ENCODE results near the gene CHSY1. TPM values are rescaled to one million over a fixed set of nuclear protein-coding genes. Genes with fewer than 3 reads are reported as not detected.

The CHSY1 gene
- total RNA-seq, 1 donor from 2014 or later: 69.3 TPM

DNA sequence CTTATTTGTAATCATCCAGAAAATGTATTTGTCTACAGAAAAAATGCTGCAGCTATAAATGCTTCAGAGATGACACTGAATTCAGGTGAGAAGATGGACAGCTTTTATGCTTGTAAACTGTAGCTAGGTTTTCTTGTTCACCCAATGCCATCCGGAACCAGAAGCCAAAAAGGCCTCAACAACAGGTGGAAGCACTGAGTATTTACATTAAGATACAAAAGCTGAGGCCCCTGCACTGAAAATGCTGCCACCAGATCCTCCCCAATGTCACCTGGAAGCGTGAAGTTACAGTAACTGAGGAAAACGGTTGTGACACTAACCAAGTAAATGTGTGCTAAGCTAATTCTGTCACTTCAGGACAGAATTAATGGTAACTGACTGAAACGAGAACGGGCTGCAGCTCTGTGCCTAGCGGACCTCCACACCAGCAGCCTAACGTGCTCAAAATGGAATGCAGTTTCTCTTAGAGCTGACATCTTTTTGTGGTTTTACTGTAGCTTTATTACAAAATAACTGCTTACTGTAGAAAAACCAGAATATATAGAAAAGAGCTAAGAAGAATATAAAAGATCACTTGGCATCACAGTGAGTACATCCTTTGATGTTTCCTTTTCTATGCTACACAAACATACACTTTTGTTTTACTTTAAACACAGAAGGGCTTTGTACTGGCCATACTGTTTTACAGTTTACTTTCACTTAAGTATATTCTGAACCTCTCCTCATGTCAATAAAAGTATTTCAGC, 7.6 kb downstream of the CHSY1 start:
- Mint-ChIP-seq H3K36me3 (peaks cover 3% of the 10 kb centered on the region), H3K4me1 (peaks cover 68% of the 10 kb centered on the region), H3K27me3 (ENCODE audit: low read depth) (no peaks in the 10 kb centered on the region), H3K9me3 (no peaks in the 10 kb centered on the region), H3K4me3 (no peak overlapping the region), H3K27ac (peak overlapping the region; percentile 0)
- DNase-seq (ENCODE audit: low spot score in 2 of 2, unreplicated experiment in 2 of 2): no peak
- TF ChIP-seq, protein P1, sequence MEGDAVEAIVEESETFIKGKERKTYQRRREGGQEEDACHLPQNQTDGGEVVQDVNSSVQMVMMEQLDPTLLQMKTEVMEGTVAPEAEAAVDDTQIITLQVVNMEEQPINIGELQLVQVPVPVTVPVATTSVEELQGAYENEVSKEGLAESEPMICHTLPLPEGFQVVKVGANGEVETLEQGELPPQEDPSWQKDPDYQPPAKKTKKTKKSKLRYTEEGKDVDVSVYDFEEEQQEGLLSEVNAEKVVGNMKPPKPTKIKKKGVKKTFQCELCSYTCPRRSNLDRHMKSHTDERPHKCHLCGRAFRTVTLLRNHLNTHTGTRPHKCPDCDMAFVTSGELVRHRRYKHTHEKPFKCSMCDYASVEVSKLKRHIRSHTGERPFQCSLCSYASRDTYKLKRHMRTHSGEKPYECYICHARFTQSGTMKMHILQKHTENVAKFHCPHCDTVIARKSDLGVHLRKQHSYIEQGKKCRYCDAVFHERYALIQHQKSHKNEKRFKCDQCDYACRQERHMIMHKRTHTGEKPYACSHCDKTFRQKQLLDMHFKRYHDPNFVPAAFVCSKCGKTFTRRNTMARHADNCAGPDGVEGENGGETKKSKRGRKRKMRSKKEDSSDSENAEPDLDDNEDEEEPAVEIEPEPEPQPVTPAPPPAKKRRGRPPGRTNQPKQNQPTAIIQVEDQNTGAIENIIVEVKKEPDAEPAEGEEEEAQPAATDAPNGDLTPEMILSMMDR (IDR thresholded peaks at IDR 0.05; ENCODE audit: unreplicated experiment): no peak

DNA sequence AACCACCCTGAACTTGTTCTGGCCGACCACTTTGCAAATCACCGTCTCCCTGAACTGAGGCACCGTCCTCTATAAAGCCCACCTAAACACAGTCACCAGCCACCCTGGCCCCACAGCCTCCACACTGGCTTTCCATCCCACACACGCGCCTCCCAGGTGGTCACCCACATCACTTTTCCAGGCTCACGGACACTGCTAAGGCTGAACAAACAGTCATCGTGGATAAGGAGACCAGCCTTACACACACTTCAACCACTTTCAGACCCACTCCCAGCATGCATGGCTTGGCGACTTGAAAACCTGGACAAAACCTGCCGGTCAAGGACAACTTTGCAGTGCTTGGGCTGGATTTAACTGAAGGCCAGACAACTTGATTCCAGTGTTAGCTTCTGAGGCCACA, 8.4 kb downstream of the CHSY1 start:
- Mint-ChIP-seq H3K4me1 (peaks cover 67% of the 10 kb centered on the region), H3K9me3 (no peaks in the 10 kb centered on the region), H3K4me3 (no peak overlapping the region), H3K36me3 (peaks cover 2% of the 10 kb centered on the region), H3K27ac (peak overlapping the region; percentile 7), H3K27me3 (ENCODE audit: low read depth) (no peaks in the 10 kb centered on the region)
- TF ChIP-seq, protein P1 (IDR thresholded peaks at IDR 0.05; ENCODE audit: unreplicated experiment): no peak
- DNase-seq (ENCODE audit: low spot score in 2 of 2, unreplicated experiment in 2 of 2): no peak

DNA sequence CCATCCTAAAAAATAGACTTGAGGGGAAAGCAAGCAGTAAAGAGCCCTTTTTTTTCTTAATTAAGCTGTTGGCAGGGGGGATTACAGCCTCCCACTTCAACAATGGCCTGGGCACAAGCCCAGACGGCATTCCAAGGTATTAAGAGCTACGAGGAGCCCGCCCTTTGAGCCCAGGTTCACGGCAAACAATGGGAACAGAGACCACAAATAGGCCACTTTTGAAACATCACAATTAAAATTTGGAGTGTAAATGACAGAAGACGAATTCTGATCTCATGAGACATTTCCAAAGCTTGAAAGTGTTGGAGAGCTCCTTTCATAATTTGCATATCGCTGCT, 8.9 kb downstream of the CHSY1 start:
- Mint-ChIP-seq H3K9me3 (no peaks in the 10 kb centered on the region), H3K4me1 (peaks cover 64% of the 10 kb centered on the region), H3K4me3 (no peak overlapping the region), H3K36me3 (peaks cover 2% of the 10 kb centered on the region), H3K27me3 (ENCODE audit: low read depth) (no peaks in the 10 kb centered on the region), H3K27ac (peak overlapping the region; percentile 7)
- TF ChIP-seq, protein P1 (IDR thresholded peaks at IDR 0.05; ENCODE audit: unreplicated experiment): no peak
- no peak for DNase-seq (ENCODE audit: low spot score in 2 of 2, unreplicated experiment in 2 of 2)

DNA sequence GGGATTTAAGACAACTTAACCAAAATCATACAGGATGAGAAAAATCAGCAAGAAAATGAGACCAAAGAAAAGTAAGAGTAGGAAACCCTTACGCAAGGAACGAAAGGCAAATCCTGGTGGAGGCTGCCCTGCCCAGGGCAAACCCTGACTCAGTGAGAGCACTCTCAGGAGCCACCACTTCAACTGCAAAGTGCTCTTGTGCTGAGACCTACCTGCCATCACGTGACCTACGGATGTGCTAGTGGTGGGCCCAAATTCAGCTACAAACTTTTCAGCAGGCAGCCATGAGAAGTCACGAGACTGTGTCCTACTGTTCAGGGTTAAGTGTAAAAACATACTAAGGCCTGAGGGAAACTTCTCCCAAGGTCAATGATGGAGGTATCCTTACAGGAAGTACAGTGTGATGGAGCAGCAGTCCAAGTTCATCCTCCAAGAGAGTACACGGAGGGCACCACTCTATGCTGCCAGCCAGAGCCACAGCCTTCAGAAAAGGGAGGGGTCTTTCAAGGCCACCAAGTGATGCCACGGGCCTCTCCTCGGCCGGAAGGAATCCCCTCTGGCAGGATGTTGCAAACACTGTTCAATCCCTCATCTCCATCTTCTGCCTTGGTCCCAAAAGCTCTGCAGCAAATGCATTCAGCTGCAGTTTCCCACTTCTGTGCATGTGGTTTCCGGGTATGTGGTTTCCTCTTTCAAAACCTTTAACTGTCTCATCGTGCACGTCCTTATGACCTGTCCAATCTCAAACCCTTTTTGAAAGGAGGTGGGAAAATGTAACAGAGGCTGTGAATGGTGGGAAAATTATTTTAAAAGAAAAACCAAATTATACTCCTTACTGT, 9.5 kb downstream of the CHSY1 start:
- Mint-ChIP-seq H3K27me3 (ENCODE audit: low read depth) (no peaks in the 10 kb centered on the region), H3K4me1 (peaks cover 61% of the 10 kb centered on the region), H3K9me3 (no peaks in the 10 kb centered on the region), H3K36me3 (peaks cover 2% of the 10 kb centered on the region), H3K27ac (peak overlapping the region; percentile 31), H3K4me3 (no peak overlapping the region)
- DNase-seq (ENCODE audit: low spot score in 2 of 2, unreplicated experiment in 2 of 2): no peak
- TF ChIP-seq, protein P1 (IDR thresholded peaks at IDR 0.05; ENCODE audit: unreplicated experiment): no peak

DNA sequence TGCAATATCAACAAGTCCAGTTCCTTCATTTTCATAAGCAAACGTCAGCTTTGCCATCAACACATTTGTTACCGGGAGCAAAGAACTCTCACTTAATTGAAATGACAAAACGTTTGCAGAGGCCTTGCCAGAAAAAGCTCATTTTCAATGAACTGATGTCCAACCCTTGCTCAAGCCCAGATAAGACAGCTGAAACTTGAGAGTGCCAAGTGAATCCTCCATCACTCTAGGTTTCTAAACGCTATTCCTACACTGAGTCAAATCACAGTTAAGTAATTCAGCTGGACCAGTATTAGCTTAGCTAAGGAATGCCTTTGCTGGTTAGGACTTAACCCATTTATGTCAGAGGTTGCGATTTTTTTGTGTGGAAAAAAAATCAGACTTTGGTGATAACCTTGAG, 11.5 kb downstream of the CHSY1 start:
- no peak for DNase-seq (ENCODE audit: low spot score in 2 of 2, unreplicated experiment in 2 of 2)
- H3K9me3 Mint-ChIP-seq: no peaks in the 10 kb centered on the region
- TF ChIP-seq, protein P1 (IDR thresholded peaks at IDR 0.05; ENCODE audit: unreplicated experiment): no peak
- peaks cover 12% of the 10 kb centered on the region for H3K36me3 Mint-ChIP-seq
- peak overlapping the region; percentile 39 for H3K27ac Mint-ChIP-seq
- H3K4me3 Mint-ChIP-seq: no peak overlapping the region
- H3K27me3 Mint-ChIP-seq (ENCODE audit: low read depth): no peaks in the 10 kb centered on the region
- peaks cover 46% of the 10 kb centered on the region for H3K4me1 Mint-ChIP-seq
